HCT116 (cell line): ENCODE data around the gene CPED1. TPM values are rescaled to one million over a fixed set of nuclear protein-coding genes. Genes with fewer than 3 reads are reported as not detected.

Experiments used
- ATAC-seq: fragments of 200-7000 bp; cut with Tn5 transposase; 2 replicates; pipeline ENCODE4 v1.9.1; 2020; ENCODE audit warnings: mild to moderate bottlenecking, moderate library complexity
- BruUV-seq: library from RNA; stranded (reverse); fragments of 400-500 nt; replicated peaks from 2 replicates; lab custom pipeline; 2021; lab: Mats Ljungman, UMichigan
- CTCF ChIA-PET: fragments of 300-600 bp; sonication (Branson Sonifier 250); formaldehyde crosslinking; loops from one replicate; lab custom pipeline; 2021; ENCODE audit warnings: antibody characterized with exemption; lab: Charles Lee
- POLR2A ChIA-PET: fragments of 300-600, 350-600 bp; sonication (Branson Sonifier 250); formaldehyde crosslinking; loops from one replicate; lab custom pipeline; 2021; ENCODE audit warnings: antibody characterized with exemption; lab: Charles Lee
- RAD21 ChIA-PET, 2 experiments: fragments of 300-600 bp; sonication (Branson Sonifier 250); formaldehyde crosslinking; loops; one replicate each; lab custom pipeline; 2023; ENCODE audit warnings: low total read pairs in 2 of 2; ENCODE audit not compliant: uncharacterized antibody in 2 of 2, unreplicated experiment in 2 of 2, low non-redundant PET in 1 of 2; lab: Charles Lee
- DNase-seq: peaks from one replicate; pipeline ENCODE4 v3.0.0-alpha.2; 2010; ENCODE audit warnings: low read depth, low spot score
- H2AFZ ChIP-seq: fragments of 200-600 bp; shearing (Covaris generic), sonication (generic); 2 replicates; pipeline ENCODE4 v1.6.1; 2017; ENCODE audit warnings: low read depth, mixed run types, mixed read lengths, antibody characterized with exemption, low read length; ENCODE audit not compliant: poor library complexity, severe bottlenecking
- H3K27ac ChIP-seq: 2 replicates; pipeline ENCODE4 v1.5.1; 2012; ENCODE audit warnings: low read depth, low read length
- H3K27me3 ChIP-seq: fragments of 200-600 bp; sonication (generic); 2 replicates; pipeline ENCODE4 v1.6.1; 2016; ENCODE audit warnings: mixed run types, low read length, mixed read lengths; ENCODE audit not compliant: insufficient read depth
- H3K36me3 ChIP-seq, 2 experiments: fragments of 200-500 bp in 1 of 2; fragments of 200-600 bp in 1 of 2; sonication (Bioruptor generic) in 1 of 2; sonication (generic) in 1 of 2; 2 replicates each; pipeline versions ENCODE4 v1.5.1 to v1.6.1; 2014 to 2016; ENCODE audit warnings: low read length in 2 of 2, inconsistent platforms in 1 of 2, mixed read lengths in 1 of 2, mixed run types in 1 of 2; ENCODE audit not compliant: insufficient read depth in 2 of 2, control insufficient read depth in 1 of 2
- H3K4me1 ChIP-seq, 2 experiments: fragments of 200-600 bp in 1 of 2; sonication (generic) in 1 of 2; 2 replicates each; pipeline versions ENCODE4 v1.5.1 to v1.6.1; 2012 to 2017; ENCODE audit warnings: low read length in 2 of 2, inconsistent platforms in 1 of 2, mild to moderate bottlenecking in 1 of 2, mixed read lengths in 1 of 2, mixed run types in 1 of 2, moderate library complexity in 1 of 2; ENCODE audit not compliant: insufficient read depth in 2 of 2, control insufficient read depth in 1 of 2
- H3K4me2 ChIP-seq: fragments of 200-600 bp; sonication (generic); 2 replicates; pipeline ENCODE4 v1.6.1; 2017; ENCODE audit warnings: mixed run types, low read length, mixed read lengths
- H3K4me3 ChIP-seq, 2 experiments: fragments of 200-600 bp in 1 of 2; sonication (generic) in 1 of 2; replicated peaks in 1 of 2; 2 replicates each; pipeline ENCODE4 v1.5.1; 2011 to 2016; ENCODE audit warnings: low read length in 2 of 2, control low read depth in 1 of 2, low read depth in 1 of 2, mild to moderate bottlenecking in 1 of 2, mixed read lengths in 1 of 2, mixed run types in 1 of 2
- H3K79me2 ChIP-seq: fragments of 200-600 bp; sonication (generic); 2 replicates; pipeline ENCODE4 v1.6.1; 2017; ENCODE audit warnings: mild to moderate bottlenecking, mixed run types, low read length, moderate library complexity, mixed read lengths; ENCODE audit not compliant: insufficient read depth
- H3K9ac ChIP-seq: fragments of 200-600 bp; sonication (generic); 2 replicates; pipeline ENCODE4 v1.6.1; 2016; ENCODE audit warnings: low read length, mixed read lengths
- H3K9me2 ChIP-seq: fragments of 200-600 bp; sonication (generic), shearing (Covaris generic); 2 replicates; pipeline ENCODE4 v1.6.1; 2017; ENCODE audit warnings: mixed run types, mild to moderate bottlenecking, moderate library complexity; ENCODE audit not compliant: insufficient read depth
- H3K9me3 ChIP-seq, 2 experiments: fragments of 200-500 bp in 1 of 2; fragments of 200-600 bp in 1 of 2; sonication (Bioruptor generic) in 1 of 2; sonication (generic) in 1 of 2; 2 replicates each; pipeline ENCODE4 v1.6.1; 2014 to 2017; ENCODE audit warnings: low read length in 2 of 2, mixed read lengths in 2 of 2, inconsistent platforms in 1 of 2, low read depth in 1 of 2, mild to moderate bottlenecking in 1 of 2, mixed run types in 1 of 2, moderate library complexity in 1 of 2; ENCODE audit not compliant: control insufficient read depth in 1 of 2, insufficient read depth in 1 of 2
- H4K20me1 ChIP-seq: fragments of 200-600 bp; sonication (generic), shearing (Covaris generic); 2 replicates; pipeline ENCODE4 v1.6.1; 2017; ENCODE audit warnings: mixed run types, mild to moderate bottlenecking, moderate library complexity; ENCODE audit not compliant: insufficient read depth
- CBX3 ChIP-seq: IDR thresholded peaks from 2 replicates; pipeline ENCODE4 v1.6.1; 2012; ENCODE audit warnings: low read depth
- FOSL1 ChIP-seq: IDR thresholded peaks from 2 replicates; pipeline ENCODE4 v1.6.1; 2012; ENCODE audit warnings: low read depth
- JUND ChIP-seq: IDR thresholded peaks from 2 replicates; pipeline ENCODE4 v1.6.1; 2012
- SP1 ChIP-seq: IDR thresholded peaks from 2 replicates; pipeline ENCODE4 v1.6.1; 2012; ENCODE audit warnings: low read depth
- ZNF274 ChIP-seq: fragments of 200-500 bp; sonication (Bioruptor generic); IDR thresholded peaks from 2 replicates; pipeline ENCODE4 v1.6.1; 2014; ENCODE audit warnings: mild to moderate bottlenecking, low read depth, low read length, inconsistent platforms
- intact Hi-C: fragments of 100-400 bp; cut with micrococcal nuclease; formaldehyde crosslinking; loops from 2 replicates; pipeline ENCODE4 v1.10.0; 2022
- total RNA-seq: library from RNA; stranded (reverse); gene quantifications from one replicate; pipeline ENCODE4 v1.2.1, GENCODE V29; 2021; ENCODE audit not compliant: unreplicated experiment
- TF ChIP-seq, protein P1 (sequence below): IDR thresholded peaks from 2 replicates; pipeline ENCODE4 v1.6.1; 2012; ENCODE audit warnings: low read depth
- TF ChIP-seq, protein P2 (sequence below), 3 experiments: fragments of 200-600 bp in 1 of 3; sonication (generic) in 1 of 3; IDR thresholded peaks in 2 of 3; conservative IDR thresholded peaks in 1 of 3; 2 replicates each; pipeline ENCODE4 v1.5.1; 2012 to 2017; ENCODE audit warnings: low read depth in 2 of 3, low read length in 2 of 3, antibody characterized with exemption in 1 of 3, borderline replicate concordance in 1 of 3, control low read depth in 1 of 3, mild to moderate bottlenecking in 1 of 3, mixed read lengths in 1 of 3, mixed run types in 1 of 3, moderate library complexity in 1 of 3; ENCODE audit not compliant: insufficient read depth in 1 of 3

Gene CPED1
- total RNA-seq, 1 experiment from 2014 or later, result 1.2 TPM

DNA sequence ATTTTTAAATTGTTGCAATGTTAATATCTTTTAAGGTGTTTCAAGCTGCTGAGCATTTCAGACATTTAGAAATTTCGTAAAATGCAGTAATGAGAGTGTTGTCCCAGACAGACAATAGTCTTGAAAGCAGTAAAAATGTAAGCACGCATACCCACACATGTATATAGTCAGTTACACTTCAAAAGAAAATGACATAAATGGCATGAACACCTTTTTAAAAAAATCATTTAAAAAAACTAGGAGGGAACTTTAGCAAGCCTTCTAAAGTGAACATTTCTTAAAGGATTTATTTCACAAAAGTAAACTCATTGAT lies 51.0 kb downstream of the CPED1 start:
- ChIA-PET RAD21 (interaction anchor here in 1 of 2 experiments (0.6 kb wide), 1 partner anchor 954 kb away, joined by 4 read pairs; no protein-coding TSS in a partner anchor), CTCF (no interaction called here)
- H3K4me2 ChIP-seq, result no peak overlapping the region

More for the DNA sequence above, 51.0 kb downstream of the CPED1 start:
- Histone ChIP-seq H3K9me2 (no peaks in the 10 kb centered on the region), H3K9me3 (no peaks in the 10 kb centered on the region), H3K4me1 (no peaks in the 10 kb centered on the region), H3K36me3 (no peaks in the 10 kb centered on the region), H3K27ac (no peak overlapping the region), H3K4me3 (no peak overlapping the region), H2AFZ (no peak overlapping the region), H4K20me1 (no peaks in the 10 kb centered on the region), H3K9ac (no peak overlapping the region), H3K27me3 (no peaks in the 10 kb centered on the region), H3K79me2 (no peaks in the 10 kb centered on the region)
- DNase-seq (no peak), ATAC-seq (no peak)
- TF ChIP-seq CBX3 (no peak), JUND (no peak), SP1 (no peak), FOSL1 (no peak), ZNF274 (no peak)
- TF ChIP-seq, protein P1, sequence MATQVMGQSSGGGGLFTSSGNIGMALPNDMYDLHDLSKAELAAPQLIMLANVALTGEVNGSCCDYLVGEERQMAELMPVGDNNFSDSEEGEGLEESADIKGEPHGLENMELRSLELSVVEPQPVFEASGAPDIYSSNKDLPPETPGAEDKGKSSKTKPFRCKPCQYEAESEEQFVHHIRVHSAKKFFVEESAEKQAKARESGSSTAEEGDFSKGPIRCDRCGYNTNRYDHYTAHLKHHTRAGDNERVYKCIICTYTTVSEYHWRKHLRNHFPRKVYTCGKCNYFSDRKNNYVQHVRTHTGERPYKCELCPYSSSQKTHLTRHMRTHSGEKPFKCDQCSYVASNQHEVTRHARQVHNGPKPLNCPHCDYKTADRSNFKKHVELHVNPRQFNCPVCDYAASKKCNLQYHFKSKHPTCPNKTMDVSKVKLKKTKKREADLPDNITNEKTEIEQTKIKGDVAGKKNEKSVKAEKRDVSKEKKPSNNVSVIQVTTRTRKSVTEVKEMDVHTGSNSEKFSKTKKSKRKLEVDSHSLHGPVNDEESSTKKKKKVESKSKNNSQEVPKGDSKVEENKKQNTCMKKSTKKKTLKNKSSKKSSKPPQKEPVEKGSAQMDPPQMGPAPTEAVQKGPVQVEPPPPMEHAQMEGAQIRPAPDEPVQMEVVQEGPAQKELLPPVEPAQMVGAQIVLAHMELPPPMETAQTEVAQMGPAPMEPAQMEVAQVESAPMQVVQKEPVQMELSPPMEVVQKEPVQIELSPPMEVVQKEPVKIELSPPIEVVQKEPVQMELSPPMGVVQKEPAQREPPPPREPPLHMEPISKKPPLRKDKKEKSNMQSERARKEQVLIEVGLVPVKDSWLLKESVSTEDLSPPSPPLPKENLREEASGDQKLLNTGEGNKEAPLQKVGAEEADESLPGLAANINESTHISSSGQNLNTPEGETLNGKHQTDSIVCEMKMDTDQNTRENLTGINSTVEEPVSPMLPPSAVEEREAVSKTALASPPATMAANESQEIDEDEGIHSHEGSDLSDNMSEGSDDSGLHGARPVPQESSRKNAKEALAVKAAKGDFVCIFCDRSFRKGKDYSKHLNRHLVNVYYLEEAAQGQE, result no peak
- TF ChIP-seq, protein P2, sequence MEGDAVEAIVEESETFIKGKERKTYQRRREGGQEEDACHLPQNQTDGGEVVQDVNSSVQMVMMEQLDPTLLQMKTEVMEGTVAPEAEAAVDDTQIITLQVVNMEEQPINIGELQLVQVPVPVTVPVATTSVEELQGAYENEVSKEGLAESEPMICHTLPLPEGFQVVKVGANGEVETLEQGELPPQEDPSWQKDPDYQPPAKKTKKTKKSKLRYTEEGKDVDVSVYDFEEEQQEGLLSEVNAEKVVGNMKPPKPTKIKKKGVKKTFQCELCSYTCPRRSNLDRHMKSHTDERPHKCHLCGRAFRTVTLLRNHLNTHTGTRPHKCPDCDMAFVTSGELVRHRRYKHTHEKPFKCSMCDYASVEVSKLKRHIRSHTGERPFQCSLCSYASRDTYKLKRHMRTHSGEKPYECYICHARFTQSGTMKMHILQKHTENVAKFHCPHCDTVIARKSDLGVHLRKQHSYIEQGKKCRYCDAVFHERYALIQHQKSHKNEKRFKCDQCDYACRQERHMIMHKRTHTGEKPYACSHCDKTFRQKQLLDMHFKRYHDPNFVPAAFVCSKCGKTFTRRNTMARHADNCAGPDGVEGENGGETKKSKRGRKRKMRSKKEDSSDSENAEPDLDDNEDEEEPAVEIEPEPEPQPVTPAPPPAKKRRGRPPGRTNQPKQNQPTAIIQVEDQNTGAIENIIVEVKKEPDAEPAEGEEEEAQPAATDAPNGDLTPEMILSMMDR (IDR thresholded peaks at IDR 0.05 in 2 of 3, conservative IDR thresholded peaks at IDR 0.05 in 1 of 3; ENCODE audit: borderline replicate concordance in 1 of 3, insufficient read depth in 1 of 3, low read depth in 2 of 3, low read length in 2 of 3), result no peak
- intact Hi-C loops, result no loop called here
- POLR2A ChIA-PET, result no interaction called here
- BruUV-seq, result no TSS peak
